Stimulated activated CD4-positive, alpha-beta T cell treated with anti-CD3 and anti-CD28 coated beads, Interleukin-2, amount 100 ng/mL, for 4 hours (primary cell): Measurements from ENCODE around the gene RGCC.

Source experiments
- DNase-seq: peaks from one replicate; pipeline ENCODE4 v3.0.0-alpha.2; 2020; ENCODE audit warnings: low read depth

RGCC gene

GRCh38 chr13:41453620-41454019 lies 3.7 kb upstream of the RGCC start:
- no peak for DNase-seq

GRCh38 chr13:41454170-41454569 lies 3.2 kb upstream of the RGCC start:
- DNase-seq = no peak

GRCh38 chr13:41455725-41456419 lies 1.5 kb upstream of the RGCC start:
- no peak for DNase-seq

GRCh38 chr13:41457589-41458186 lies 338 bp downstream of the RGCC start:
- no peak for DNase-seq

- peak; percentile 47 for DNase-seq
Measured at GRCh38 chr13:41458187-41458760, 924 bp downstream of the RGCC start.

GRCh38 chr13:41458761-41459431 lies 1.5 kb downstream of the RGCC start:
- peak; percentile 53 for DNase-seq

- no peak for DNase-seq
Measured at GRCh38 chr13:41459432-41460073, 2.2 kb downstream of the RGCC start.

- no peak for DNase-seq
Measured at GRCh38 chr13:41460074-41460465, 2.7 kb downstream of the RGCC start.

GRCh38 chr13:41460930-41461329 lies 3.6 kb downstream of the RGCC start:
- DNase-seq = no peak

GRCh38 chr13:41461527-41462139 lies 4.3 kb downstream of the RGCC start:
- DNase-seq = no peak

GRCh38 chr13:41462427-41462826 lies 5.1 kb downstream of the RGCC start:
- no peak for DNase-seq

GRCh38 chr13:41463838-41464602 lies 6.7 kb downstream of the RGCC start:
- no peak for DNase-seq

- peak; percentile 85 for DNase-seq
Measured at GRCh38 chr13:41465241-41465847, 8.0 kb downstream of the RGCC start.

GRCh38 chr13:41465898-41466320 lies 8.6 kb downstream of the RGCC start:
- DNase-seq = no peak

GRCh38 chr13:41467425-41467945 lies 10.1 kb downstream of the RGCC start:
- no peak for DNase-seq

GRCh38 chr13:41468631-41469030 lies 11.3 kb downstream of the RGCC start:
- DNase-seq = no peak

GRCh38 chr13:41470196-41470595 lies 12.8 kb downstream of the RGCC start:
- DNase-seq = peak; percentile 68

- no peak for DNase-seq
Measured at GRCh38 chr13:41471785-41472184, 14.4 kb downstream of the RGCC start.

- DNase-seq = no peak
Measured at GRCh38 chr13:41487222-41487621, 29.9 kb downstream of the RGCC start.

GRCh38 chr13:41488124-41488523 lies 30.8 kb downstream of the RGCC start:
- no peak for DNase-seq
